Midbrain (tissue), 1 donor: Measurements from ENCODE around the gene MMAA.
"Not testable (repeated sequence)": the region's sequence is repeated elsewhere in the genome, so short reads cannot be mapped to it uniquely, and the experiment has no call there.

Source experiments
- DNase-seq: peaks from one replicate; lab custom pipeline; 2025; lab: John Stamatoyannopoulos, UW

MMAA gene

DNA sequence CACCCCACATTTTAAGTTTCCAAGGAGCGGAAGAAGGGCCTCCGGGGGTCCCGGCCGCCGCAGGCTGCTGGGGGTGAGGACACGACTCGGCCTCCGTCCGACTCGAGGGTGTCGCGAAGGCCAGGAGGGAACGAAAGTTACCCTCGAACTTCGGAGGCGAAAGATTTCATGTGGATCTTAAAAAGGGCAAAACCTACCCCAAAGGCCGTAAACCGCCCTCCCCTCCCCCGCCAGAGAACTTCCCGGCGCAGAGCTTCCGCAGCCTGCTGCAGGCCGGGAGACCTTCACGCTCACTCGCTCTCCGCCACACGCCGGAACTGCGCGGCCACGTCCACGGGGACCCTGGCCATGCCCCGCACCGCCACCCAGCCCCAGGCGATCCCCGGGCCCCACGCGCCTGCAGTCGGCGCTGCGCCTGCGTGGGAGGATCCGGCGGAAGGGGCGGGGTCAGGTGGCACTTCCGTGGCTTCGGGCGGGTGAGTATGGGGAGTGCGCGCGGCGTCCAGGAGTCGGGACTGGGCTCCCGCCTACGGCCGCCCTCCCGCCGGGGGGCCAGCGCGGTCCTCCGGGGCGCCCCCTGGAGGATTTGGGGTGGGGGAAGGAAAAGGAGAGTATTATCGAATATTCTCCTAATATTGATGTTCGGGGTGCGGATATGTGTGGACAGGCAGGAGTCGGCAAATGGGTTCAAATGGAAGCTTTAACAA is at the start of gene MMAA:
TSS of gene MMAA (plus strand) at position 454 of the 707 bp plus-strand sequence. CDS start 19,755 bp downstream, outside the sequence.
- DNase-seq, result peak; percentile 94

DNA sequence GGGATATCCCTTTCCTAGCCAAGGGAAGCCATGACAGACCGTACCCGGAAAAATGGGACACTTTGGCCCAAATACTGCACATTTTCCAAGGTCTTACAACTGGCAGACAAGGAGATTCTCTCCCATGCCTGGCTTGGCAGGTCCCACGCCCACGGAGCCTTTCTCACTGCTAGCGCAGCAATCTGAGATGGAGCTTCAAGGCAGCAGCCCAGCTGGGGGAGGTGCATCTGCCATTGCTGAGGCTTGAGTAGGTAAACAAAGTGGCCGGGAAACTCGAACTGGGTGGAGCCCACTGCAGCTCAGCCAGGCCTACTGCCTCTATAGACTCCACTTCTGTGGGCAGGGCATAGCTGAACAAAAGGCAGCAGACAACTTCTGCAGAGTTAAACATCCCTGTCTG is 44.6 kb upstream of the MMAA start:
- DNase-seq, result not testable (repeated sequence)

DNA sequence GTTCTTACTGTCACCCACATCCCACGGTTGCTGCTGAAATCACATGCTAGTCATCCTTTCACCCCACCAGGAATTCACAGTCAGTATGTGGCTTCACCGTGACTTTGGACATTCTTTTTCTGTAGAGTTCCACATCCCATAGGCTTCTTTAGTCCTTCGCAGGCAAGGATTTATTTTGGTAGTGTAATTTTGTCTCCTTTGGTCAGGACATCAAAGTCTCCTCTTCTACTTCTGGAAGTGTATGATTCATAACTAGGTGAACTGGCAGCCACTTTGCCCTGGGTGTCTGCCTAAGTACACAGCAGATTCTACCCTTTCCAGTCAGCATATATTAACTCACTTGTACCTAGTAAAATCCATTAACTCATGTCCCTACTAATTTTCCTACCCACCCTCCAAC is 38.3 kb upstream of the MMAA start:
- no peak for DNase-seq

DNA sequence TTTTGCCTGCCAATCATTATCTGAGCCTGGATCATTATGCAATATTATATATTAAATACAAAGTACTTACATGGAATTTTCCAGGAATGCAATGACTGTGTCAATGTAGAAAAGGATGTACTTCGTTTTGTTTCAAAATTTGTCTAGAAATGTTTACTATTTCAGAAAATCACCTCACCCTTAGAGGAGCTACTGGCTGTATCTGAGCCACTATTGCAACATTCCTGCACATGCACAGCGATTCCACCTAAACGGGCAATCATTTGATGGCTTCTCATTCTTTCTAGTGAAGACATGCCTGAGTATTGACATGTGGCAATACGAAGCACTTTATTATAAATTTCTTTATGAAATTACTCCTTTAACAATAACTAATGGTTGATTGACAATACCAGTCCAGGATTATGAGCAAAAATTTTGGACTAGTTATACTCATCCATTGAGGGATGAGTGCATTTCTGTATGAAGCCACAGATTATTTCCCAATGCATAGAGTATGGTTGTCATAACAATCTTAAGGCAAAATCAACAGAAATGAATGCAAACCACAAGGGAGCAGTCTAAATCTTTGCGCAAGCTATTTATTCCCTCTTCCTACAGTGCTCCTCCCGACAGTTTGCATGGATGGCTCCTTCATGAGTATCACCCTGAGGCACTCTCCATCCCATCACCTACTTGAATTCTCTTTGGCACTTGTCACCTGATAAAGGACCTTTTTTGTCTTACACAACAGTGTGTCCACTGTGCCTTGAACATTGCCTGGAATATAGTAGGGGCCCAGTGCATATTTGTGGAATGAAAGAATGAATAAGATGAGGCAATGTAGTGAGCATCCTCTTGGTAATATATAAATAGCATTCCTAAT is 35.8 kb upstream of the MMAA start:
- no peak for DNase-seq

DNA sequence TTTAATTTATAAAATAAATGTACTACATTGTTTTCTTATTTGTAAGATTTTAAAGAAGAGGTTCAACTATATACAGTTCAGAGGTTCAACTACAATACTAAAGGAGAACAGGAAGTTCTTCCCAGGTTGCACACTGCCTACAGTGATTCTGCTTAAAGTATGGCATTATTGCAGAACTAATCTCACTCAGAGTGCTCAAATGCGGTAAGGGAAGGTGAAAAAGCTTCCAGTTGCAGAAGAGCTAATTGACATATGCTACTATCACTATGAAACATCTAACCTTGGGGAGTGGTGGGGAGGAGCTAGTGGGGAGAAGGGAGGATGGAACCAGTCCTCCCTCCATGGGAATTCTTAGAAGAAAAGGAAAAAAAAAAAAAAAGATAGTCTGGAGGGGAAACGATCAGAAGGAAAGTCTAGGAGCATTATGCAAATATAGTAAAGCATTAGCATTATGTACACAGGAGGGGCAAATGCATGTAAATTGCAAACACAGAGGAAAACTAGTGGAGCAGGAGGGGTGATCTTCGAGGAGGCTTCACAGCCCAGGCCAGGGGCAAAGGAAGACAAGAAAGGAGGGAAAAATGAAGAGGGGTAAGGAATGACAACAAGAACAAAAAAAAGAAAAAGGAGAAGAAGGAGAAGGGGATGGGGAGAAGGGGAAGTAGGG is 32.0 kb upstream of the MMAA start:
- no peak for DNase-seq

DNA sequence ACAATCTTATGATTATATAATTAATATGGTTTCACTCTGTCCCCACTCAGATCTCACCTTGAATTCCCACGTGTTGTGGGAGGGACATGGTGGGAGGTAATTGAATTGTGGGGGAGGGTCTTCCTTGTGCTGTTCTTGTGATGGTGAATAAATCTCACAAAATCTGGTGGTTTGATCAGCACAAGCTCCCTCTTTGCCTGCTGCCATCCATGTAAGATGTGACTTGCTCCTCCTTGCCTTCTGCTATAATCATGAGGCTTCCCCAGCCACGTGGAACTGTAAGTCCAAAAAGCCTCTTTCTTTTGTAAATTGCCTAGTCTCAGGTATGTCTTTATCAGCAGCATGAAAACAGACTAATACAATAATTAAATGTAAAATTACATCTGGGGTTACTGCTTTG is 29.8 kb upstream of the MMAA start:
- not testable (repeated sequence) for DNase-seq

DNA sequence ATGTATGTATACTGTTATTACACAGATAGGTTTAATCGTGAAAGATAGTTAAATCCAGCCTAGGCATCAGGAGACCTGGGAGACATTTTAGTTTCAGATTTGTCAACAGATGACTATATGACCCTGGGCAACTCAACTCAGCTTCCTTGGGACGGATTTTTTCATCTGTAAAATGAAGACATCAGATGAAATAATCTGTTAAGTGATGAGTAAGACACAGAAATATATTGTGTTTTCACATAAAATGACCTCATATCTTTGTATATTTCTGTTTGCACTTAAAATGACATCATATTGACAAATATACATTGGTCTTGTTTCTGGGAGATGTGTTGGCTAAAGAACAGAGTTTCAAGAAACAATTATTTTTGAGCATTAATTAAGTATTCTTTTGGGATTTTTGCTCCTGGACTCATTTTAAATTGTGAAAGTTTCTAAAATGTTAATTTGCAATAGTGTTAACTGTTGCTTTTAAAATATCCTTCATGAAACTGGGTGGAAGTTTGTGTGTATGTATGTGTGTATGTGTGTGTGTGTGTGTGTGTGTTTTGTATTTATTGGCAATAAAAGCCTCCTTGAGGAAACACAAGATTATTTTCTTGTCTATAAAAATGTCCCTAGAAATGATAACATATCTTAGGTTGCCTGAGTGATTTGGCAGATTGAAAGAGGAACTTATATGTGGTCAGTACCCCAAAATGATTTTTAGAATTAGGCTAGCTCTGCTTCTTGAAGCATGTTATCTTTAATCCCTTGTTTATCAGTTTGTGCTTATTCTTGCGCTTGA is 29.1 kb upstream of the MMAA start:
- DNase-seq, result no peak

DNA sequence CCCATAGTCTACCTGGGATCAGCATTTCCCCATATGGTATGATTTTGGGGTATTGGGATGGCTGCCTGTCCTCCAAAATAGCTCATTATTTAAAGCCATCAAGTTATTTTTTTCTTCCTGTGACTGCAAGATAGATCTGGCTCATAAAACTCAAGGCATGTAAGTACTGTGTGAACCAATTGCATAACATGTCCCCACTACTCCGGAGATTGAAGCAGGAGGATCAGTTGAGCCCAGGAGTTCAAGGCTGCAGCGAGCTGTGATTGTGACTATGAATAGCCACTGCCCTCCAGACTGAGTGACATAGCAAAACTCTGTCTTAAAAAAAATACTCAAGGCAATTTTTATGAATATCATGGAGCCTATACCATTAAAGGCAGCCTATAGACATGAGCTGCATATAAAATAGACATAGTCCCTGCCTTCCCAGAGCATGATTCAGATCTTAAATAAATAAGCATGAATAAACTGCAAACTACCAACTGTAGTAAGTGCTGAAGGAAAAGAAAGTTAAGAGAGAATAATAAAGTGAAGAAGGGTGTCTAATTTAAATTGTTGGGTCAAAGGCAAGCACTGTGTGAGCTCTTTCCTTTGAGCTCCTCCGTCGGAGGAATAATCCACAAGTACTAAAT is 16.9 kb upstream of the MMAA start:
- DNase-seq, result no peak

DNA sequence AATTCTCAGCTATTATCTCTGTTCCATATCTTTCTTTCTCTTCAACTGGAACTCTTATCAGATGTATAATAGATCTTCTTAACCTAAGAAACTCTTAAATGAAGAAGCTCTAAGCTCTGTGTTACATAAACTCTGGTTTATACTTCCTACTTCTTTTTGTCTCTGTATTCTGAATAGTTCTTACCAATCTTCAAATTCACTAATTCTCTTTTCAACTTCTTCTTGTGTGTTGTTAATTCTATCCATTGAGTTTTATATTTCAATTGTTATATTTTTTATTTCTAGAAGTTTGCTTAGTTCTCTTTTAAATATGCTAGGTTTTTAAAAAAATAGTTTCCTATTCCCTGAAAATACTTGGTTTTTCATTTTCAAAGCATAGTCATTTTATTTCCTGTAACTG is 13.2 kb upstream of the MMAA start:
- DNase-seq, result no peak

DNA sequence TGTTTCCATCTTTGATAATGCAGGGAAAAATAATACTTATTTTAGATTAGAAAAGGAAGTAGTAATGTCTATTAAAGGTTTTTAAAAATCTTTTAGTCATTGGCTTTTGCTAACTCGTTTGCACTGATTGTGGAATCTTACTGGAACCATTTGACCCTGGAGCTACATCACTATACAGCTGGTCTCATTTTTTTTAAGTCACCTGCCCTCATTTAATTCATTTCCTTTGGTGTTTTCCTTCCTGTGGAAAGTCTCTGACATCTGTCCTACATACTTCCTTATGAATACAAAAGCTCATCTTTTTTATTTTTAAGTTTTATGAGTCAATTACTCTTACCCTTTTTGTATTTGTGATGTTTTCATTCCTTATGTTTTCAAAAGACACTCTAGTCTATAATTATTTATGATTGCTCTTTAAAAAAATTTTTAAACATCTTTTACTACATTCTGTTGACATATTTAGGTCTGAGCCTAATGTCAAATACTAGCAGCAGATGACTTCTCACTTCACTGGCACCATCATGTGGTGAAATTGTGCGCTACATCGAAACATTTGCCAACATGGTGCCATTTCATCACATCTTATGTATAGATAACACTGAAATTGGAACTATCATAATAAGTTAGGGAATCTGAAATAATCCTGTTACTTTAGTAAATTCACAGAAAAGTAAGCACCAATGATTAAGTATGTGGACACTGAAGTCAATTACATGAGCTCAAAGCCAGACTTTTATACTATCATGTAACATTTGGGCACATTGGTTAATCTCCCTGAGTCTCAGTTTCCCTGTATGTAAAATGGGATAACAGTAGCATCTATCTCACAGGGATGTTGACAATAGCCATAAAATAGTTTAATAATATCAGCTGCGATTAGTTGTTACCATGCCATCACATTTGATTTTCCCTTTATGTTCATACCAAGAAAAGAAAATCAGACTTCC is 9.4 kb upstream of the MMAA start:
- DNase-seq, result peak; percentile 71

DNA sequence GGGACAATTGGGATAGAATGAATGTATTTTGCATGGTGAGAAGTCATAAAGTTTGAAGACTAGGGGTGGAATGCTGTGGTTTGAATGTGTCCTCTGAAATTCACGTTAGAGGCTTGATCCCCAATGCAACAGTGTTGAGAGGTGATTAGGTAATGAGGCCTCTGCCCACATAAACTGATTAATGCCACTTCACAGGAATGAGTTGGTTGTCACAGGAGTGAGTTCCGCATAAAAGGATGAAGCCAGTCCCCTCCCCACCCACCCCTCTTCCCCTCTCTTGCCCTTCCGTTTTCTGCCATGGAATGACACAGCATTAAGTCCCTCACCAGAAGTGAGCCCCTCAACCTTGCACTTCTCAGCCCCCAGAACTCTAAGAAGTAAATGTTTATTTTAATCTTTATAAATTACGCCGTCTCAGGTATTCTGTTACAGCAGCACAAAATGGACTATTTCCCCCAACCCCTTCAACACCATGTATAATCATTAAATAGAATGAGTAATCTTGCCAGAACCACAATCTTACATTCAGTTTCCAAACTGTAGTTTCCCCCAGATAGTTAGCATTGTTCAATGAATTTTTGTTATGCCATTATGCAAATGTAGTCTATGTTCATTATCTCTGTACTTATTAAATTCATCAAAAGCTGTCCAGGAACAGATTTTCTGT is 5.5 kb upstream of the MMAA start:
- no peak for DNase-seq

DNA sequence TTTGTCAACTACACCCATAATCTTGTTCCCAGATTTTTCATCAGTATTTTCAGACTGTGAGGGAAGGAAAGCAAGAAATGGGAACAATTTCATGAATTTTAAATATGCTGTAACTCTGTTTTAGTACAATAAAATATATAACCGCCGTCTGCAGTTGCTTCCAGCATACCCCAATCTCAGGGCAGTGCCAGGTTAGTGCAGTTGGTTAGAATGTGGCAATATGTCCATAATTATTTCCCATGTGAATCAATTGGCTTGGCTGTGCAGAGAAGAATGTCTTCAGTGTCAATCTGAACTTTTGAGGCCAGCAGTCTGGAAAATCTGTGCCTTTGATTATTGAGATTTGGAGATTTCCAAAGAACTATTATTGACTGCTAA is 5.0 kb upstream of the MMAA start:
- no peak for DNase-seq

DNA sequence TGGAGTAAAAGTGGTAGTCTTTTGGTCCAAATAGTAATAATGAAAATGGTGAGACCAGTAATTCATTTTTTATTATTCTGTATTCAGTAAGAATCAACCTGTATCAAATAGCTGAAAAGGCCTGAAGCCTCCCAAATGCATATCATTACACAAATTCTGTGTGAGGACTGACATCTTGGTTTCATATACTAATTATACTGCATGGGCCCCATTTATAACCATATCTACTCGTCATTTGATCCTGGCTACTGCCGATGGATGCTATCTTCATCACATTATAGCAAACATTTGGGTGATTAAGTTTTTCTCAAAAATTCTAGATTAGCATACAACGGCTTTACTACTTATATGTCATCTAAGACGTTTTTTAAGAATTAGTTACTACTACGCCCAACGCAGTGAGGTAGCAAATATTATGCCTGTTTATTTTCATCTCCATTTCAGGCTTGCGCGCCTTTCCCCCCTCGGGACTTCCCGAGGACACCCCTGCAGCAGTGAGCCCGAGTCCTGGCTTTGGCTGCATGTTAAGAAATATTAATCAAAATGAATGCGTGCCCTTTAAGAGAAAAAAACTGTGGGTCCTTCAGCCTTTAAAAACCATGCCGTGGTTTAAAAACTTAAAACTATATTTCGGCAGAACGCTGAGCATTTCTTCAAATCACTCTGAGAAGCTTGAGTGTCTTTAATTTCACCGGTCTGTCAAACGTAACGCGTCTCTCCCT is 814 bp upstream of the MMAA start:
- peak; percentile 52 for DNase-seq

DNA sequence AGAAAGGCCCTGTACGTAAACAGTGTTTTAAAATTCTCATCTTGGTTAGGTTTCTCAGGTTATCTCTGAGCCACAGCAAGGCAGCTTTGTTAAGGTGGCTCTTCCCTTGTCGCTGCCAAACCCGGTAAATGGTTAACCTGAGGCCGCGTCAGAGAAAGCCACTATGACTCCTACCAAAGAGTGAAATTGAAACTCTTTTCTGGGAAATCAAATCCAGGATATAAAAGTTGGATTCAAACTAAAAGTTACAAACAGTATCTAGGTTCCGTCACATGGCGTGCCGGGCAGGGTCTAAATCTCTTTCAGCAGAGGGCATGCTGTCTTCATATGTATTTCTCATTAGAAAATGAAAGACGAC is 433 bp downstream of the MMAA start:
- peak; percentile 74 for DNase-seq

DNA sequence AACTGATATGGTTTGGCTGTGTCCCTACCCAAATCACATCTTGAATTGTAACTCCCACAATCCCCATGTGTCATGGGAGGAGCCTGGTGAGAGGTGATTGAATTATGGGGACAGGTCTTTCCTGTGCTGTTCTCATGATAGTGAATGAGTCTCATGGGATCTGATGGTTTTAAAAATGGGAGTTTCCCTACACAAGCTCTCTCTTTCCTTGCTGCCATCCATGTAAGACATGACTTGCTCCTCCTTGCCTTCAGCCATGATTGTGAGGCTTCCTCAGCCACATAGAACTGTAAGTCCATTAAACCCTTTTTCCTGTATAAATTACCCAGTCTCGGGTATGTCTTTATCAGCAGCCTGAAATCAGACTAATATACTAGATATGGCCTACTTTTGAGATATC is 2.9 kb downstream of the MMAA start:
- not testable (repeated sequence) for DNase-seq

DNA sequence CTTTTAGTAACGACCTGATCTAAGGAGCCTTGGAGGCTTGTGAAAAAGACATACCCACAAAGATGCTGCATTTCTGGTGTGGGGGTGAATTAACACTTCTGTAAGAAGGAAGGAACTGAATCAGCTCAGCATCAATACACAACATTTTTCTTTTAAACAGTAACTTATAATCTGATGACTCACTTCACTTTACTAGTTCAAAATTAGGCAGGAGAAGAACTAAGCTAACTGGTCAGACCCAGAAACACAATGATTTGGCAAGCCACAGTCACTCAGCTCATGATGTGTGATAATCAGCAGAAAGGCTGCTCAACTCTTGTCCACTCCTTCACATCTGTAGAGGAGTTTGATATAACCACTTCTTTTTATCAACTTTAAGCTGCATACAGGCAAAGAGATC is 4.6 kb downstream of the MMAA start:
- DNase-seq, result no peak

DNA sequence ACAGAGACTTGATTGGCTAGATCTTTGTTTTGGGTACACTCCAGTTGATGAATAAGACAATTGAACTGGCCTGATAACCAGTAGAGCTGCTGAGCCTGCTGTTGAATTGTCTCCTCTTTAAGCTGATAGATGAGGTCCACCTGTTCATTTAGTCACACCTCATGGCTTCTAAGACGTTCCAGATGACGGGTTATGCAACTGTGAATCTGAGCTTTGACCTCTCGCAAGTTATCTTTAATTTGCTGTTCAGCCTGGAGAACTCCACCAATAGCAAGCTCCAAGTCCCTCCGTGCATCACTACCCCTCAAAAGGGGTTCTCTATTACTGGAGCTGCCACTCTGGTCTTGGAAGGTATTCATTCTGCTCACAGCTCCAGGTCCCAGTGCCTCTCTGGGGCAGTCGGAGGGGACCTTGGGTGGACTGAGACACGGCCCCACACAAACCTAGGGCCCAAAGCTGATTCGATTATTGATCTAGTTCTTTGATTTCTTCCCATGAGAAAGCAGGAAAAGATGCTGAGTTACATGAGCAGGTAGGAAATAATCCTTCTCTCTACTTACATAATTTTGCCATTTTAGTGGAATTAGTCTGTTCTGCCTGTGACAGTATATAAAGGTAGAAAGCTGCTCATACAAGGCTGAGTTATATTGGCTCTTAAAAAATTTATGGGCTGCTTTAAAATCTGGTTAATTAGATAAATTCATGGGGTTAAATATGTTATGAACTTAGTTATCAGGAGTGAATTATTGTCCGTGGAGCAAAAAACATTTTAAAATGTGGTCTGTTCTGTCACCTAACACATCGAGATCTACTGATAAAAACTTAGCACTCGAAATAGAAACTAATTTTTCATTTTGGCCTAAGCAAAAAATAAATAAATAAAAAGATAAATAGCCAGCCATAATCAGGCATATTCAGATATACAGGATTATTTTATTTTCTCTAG is 6.8 kb downstream of the MMAA start:
- DNase-seq, result no peak

DNA sequence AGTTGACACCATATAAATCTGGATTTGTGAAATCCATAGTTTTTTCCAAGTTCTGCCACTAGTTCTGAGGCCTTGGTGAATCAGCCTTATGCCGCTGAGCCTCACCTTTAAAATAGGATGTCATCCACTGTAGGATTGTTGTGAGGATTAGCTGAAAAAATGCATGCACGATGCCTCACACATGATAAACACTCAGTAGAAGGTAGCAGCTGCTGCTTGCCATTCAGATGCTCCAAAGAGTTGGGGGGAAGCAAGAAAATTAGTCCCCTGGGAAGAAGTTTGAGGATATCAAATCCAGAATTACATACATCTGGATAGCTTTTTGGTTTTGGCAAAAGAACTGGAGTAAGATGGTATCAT is 7.4 kb downstream of the MMAA start:
- no peak for DNase-seq
